ENCODE measurements around the gene SOX6.

The SOX6 gene

GRCh38 chr11:16261836-16262644 is 94.3 kb downstream of the SOX6 start:
- no peak overlapping the region for H3K4me2 ChIP-seq
- H3K4me3 ChIP-seq: no peak overlapping the region
- no peaks in the 10 kb centered on the region for H3K4me1 ChIP-seq
- no peaks in the 10 kb centered on the region for H4K20me1 ChIP-seq
- no peak for TF ChIP-seq Cebpa-rat (IDR thresholded peaks at IDR 0.05)
- H3K27me3 ChIP-seq: no peaks in the 10 kb centered on the region
- H3K27ac ChIP-seq: no peak overlapping the region
- no peak overlapping the region for H3K9ac ChIP-seq
- no peaks in the 10 kb centered on the region for H3K9me3 ChIP-seq
- no peaks in the 10 kb centered on the region for H3K36me3 ChIP-seq

GRCh38 chr11:16252373-16252772 is 104.0 kb downstream of the SOX6 start:
- Histone ChIP-seq H3K27me3 (no peaks in the 10 kb centered on the region), H3K27ac (no peak overlapping the region), H3K9me3 (peaks cover 12% of the 10 kb centered on the region; the same call in 1 of the 2 replicates), H4K20me1 (no peaks in the 10 kb centered on the region), H3K4me1 (no peaks in the 10 kb centered on the region), H3K4me2 (no peak overlapping the region), H3K9ac (no peak overlapping the region), H3K4me3 (no peak overlapping the region), H3K36me3 (no peaks in the 10 kb centered on the region)
- TF ChIP-seq Cebpa-rat (IDR thresholded peaks at IDR 0.05): no peak

- Histone ChIP-seq H3K27me3 (no peaks in the 10 kb centered on the region), H4K20me1 (no peaks in the 10 kb centered on the region), H3K4me2 (no peak overlapping the region), H3K9ac (no peak overlapping the region), H3K4me3 (no peak overlapping the region), H3K4me1 (no peaks in the 10 kb centered on the region), H3K9me3 (peaks cover 12% of the 10 kb centered on the region; the same call in 1 of the 2 replicates), H3K27ac (no peak overlapping the region), H3K36me3 (no peaks in the 10 kb centered on the region)
- TF ChIP-seq Cebpa-rat (IDR thresholded peaks at IDR 0.05): no peak
These were observed 108.1 kb downstream of the SOX6 start for GRCh38 chr11:16248248-16248647.

GRCh38 chr11:16242806-16243205 is 113.5 kb downstream of the SOX6 start:
- H3K4me3 ChIP-seq: no peak overlapping the region
- no peaks in the 10 kb centered on the region for H3K4me1 ChIP-seq
- H3K27me3 ChIP-seq: no peaks in the 10 kb centered on the region
- TF ChIP-seq Cebpa-rat (IDR thresholded peaks at IDR 0.05): no peak
- no peak overlapping the region for H3K9ac ChIP-seq
- no peaks in the 10 kb centered on the region for H4K20me1 ChIP-seq
- H3K4me2 ChIP-seq: no peak overlapping the region
- H3K36me3 ChIP-seq: no peaks in the 10 kb centered on the region
- H3K27ac ChIP-seq: no peak overlapping the region
- H3K9me3 ChIP-seq: 0 out of 2 replicates have a peak, but pooled peaks cover 2% of the 10 kb centered on the region

- Histone ChIP-seq H3K27me3 (no peaks in the 10 kb centered on the region), H4K20me1 (no peaks in the 10 kb centered on the region), H3K27ac (no peak overlapping the region), H3K9ac (no peak overlapping the region), H3K4me1 (no peaks in the 10 kb centered on the region), H3K9me3 (no peaks in the 10 kb centered on the region), H3K4me2 (no peak overlapping the region), H3K4me3 (no peak overlapping the region), H3K36me3 (no peaks in the 10 kb centered on the region)
- no peak for TF ChIP-seq Cebpa-rat (IDR thresholded peaks at IDR 0.05)
These were observed 115.7 kb downstream of the SOX6 start for GRCh38 chr11:16240687-16241086.

- Histone ChIP-seq H3K4me1 (no peaks in the 10 kb centered on the region), H3K36me3 (no peaks in the 10 kb centered on the region), H3K9ac (no peak overlapping the region), H3K4me2 (no peak overlapping the region), H3K27ac (no peak overlapping the region), H3K9me3 (no peaks in the 10 kb centered on the region), H3K27me3 (no peaks in the 10 kb centered on the region), H3K4me3 (no peak overlapping the region), H4K20me1 (no peaks in the 10 kb centered on the region)
- TF ChIP-seq Cebpa-rat (IDR thresholded peaks at IDR 0.05): no peak
These were observed 116.9 kb downstream of the SOX6 start for GRCh38 chr11:16239141-16240105.

- no peaks in the 10 kb centered on the region for H3K36me3 ChIP-seq
- TF ChIP-seq Cebpa-rat (IDR thresholded peaks at IDR 0.05): no peak
- no peaks in the 10 kb centered on the region for H4K20me1 ChIP-seq
- H3K27ac ChIP-seq: no peak overlapping the region
- no peak overlapping the region for H3K9ac ChIP-seq
- H3K4me1 ChIP-seq: no peaks in the 10 kb centered on the region
- H3K4me3 ChIP-seq: no peak overlapping the region
- H3K9me3 ChIP-seq: no peaks in the 10 kb centered on the region
- no peaks in the 10 kb centered on the region for H3K27me3 ChIP-seq
- H3K4me2 ChIP-seq: no peak overlapping the region
These were observed 130.1 kb downstream of the SOX6 start for GRCh38 chr11:16226245-16226644.

- H3K4me2 ChIP-seq: no peak overlapping the region
- no peaks in the 10 kb centered on the region for H3K36me3 ChIP-seq
- H3K9me3 ChIP-seq: no peaks in the 10 kb centered on the region
- H4K20me1 ChIP-seq: no peaks in the 10 kb centered on the region
- no peak overlapping the region for H3K9ac ChIP-seq
- TF ChIP-seq Cebpa-rat (IDR thresholded peaks at IDR 0.05): no peak
- H3K4me1 ChIP-seq: no peaks in the 10 kb centered on the region
- no peak overlapping the region for H3K4me3 ChIP-seq
- no peak overlapping the region for H3K27ac ChIP-seq
- no peaks in the 10 kb centered on the region for H3K27me3 ChIP-seq
These were observed 130.7 kb downstream of the SOX6 start for GRCh38 chr11:16225623-16226022.

GRCh38 chr11:16223558-16223957 is 132.8 kb downstream of the SOX6 start:
- H3K36me3 ChIP-seq: no peaks in the 10 kb centered on the region
- H3K27ac ChIP-seq: no peak overlapping the region
- H4K20me1 ChIP-seq: no peaks in the 10 kb centered on the region
- no peaks in the 10 kb centered on the region for H3K4me1 ChIP-seq
- no peaks in the 10 kb centered on the region for H3K27me3 ChIP-seq
- no peak overlapping the region for H3K4me3 ChIP-seq
- no peaks in the 10 kb centered on the region for H3K9me3 ChIP-seq
- H3K4me2 ChIP-seq: no peak overlapping the region
- no peak overlapping the region for H3K9ac ChIP-seq
- no peak for TF ChIP-seq Cebpa-rat (IDR thresholded peaks at IDR 0.05)

GRCh38 chr11:16217631-16218030 is 138.7 kb downstream of the SOX6 start:
- Histone ChIP-seq H3K27ac (no peak overlapping the region), H3K27me3 (no peaks in the 10 kb centered on the region), H3K9me3 (no peaks in the 10 kb centered on the region), H3K9ac (no peak overlapping the region), H3K4me1 (no peaks in the 10 kb centered on the region), H3K36me3 (no peaks in the 10 kb centered on the region), H3K4me3 (no peak overlapping the region), H4K20me1 (no peaks in the 10 kb centered on the region), H3K4me2 (no peak overlapping the region)
- no peak for TF ChIP-seq Cebpa-rat (IDR thresholded peaks at IDR 0.05)

Data from BLaER1 (cell line).